Neural cell (in vitro differentiated cells): ENCODE data around the gene ENTREP3. TPM values are rescaled to one million over a fixed set of nuclear protein-coding genes. Genes with fewer than 3 reads are reported as not detected.

Source experiments
- H2AFZ ChIP-seq: fragments of 200-600, 300-800 bp; sonication (generic), shearing (Covaris generic); 2 replicates; pipeline ENCODE4 v1.6.0; 2014; ENCODE audit warnings: low read depth, mild to moderate bottlenecking, antibody characterized with exemption, low read length, moderate library complexity
- H3F3A ChIP-seq: fragments of 200-600 bp; shearing (Covaris generic); 2 replicates; pipeline ENCODE4 v1.6.1; 2016; ENCODE audit warnings: mild to moderate bottlenecking, moderate library complexity, mixed read lengths, antibody characterized with exemption, low read length; ENCODE audit not compliant: insufficient read depth, poor library complexity, severe bottlenecking
- H3K27ac ChIP-seq: fragments of 200-600, 300-800 bp; sonication (generic), shearing (Covaris generic); 2 replicates; pipeline ENCODE4 v1.5.1; 2014; ENCODE audit warnings: mild to moderate bottlenecking, low read length, moderate library complexity
- H3K27me3 ChIP-seq: fragments of 300-800, 200-600 bp; sonication (generic), shearing (Covaris generic); 2 replicates; pipeline ENCODE4 v1.6.0; 2014; ENCODE audit warnings: mild to moderate bottlenecking, low read depth, low read length, moderate library complexity; ENCODE audit not compliant: insufficient read depth
- H3K36me3 ChIP-seq: fragments of 300-800, 200-600 bp; sonication (generic), shearing (Covaris generic); 2 replicates; pipeline ENCODE4 v1.5.1; 2014; ENCODE audit warnings: mild to moderate bottlenecking, antibody characterized with exemption, low read length, moderate library complexity; ENCODE audit not compliant: insufficient read depth
- H3K4me2 ChIP-seq: fragments of 300-800, 200-600 bp; sonication (generic), shearing (Covaris generic); 2 replicates; pipeline ENCODE4 v1.6.0; 2014; ENCODE audit warnings: mild to moderate bottlenecking, low read length
- H3K4me3 ChIP-seq: fragments of 300-800, 200-600 bp; sonication (generic), shearing (Covaris generic); 2 replicates; pipeline ENCODE4 v1.5.1; 2014; ENCODE audit warnings: mild to moderate bottlenecking, low read length, moderate library complexity
- H3K79me2 ChIP-seq: fragments of 200-600 bp; shearing (Covaris generic); replicated peaks from 2 replicates; pipeline ENCODE4 v1.6.0; 2014; ENCODE audit warnings: mild to moderate bottlenecking, low read length, moderate library complexity; ENCODE audit not compliant: insufficient read depth
- H3K9ac ChIP-seq: fragments of 300-800, 200-600 bp; sonication (generic), shearing (Covaris generic); 2 replicates; pipeline ENCODE4 v1.6.1; 2016; ENCODE audit warnings: mild to moderate bottlenecking, low read length, mixed read lengths
- H3K9me2 ChIP-seq: fragments of 200-600 bp; shearing (Covaris generic); 2 replicates; pipeline ENCODE4 v1.6.1; 2016; ENCODE audit warnings: mild to moderate bottlenecking, low read length, mixed read lengths; ENCODE audit not compliant: insufficient read depth
- H3K9me3 ChIP-seq: fragments of 200-600, 300-800 bp; sonication (generic), shearing (Covaris generic); 2 replicates; pipeline ENCODE4 v1.6.1; 2016; ENCODE audit warnings: mild to moderate bottlenecking, mixed run types, low read length, moderate library complexity, mixed read lengths
- H4K20me1 ChIP-seq: fragments of 200-600 bp; shearing (Covaris generic); 2 replicates; pipeline ENCODE4 v1.6.1; 2016; ENCODE audit warnings: mild to moderate bottlenecking, mixed run types; ENCODE audit not compliant: insufficient read depth
- EP300 ChIP-seq: fragments of 450-650 bp; conservative IDR thresholded peaks from 2 replicates; pipeline ENCODE4 v1.6.1; 2014; ENCODE audit warnings: antibody characterized with exemption, mild to moderate bottlenecking, moderate library complexity; ENCODE audit not compliant: poor library complexity, severe bottlenecking
- EZH2 ChIP-seq: fragments of 200-600, 300-800 bp; shearing (Covaris generic), sonication (generic); IDR thresholded peaks from 2 replicates; pipeline ENCODE4 v1.6.1; 2014; ENCODE audit warnings: antibody characterized with exemption, low read length, borderline replicate concordance, mild to moderate bottlenecking; ENCODE audit not compliant: insufficient read depth, poor library complexity, severe bottlenecking
- MXI1 ChIP-seq: fragments of 450-650 bp; conservative IDR thresholded peaks from 2 replicates; pipeline ENCODE4 v1.6.1; 2014; ENCODE audit warnings: antibody characterized with exemption, mild to moderate bottlenecking; ENCODE audit not compliant: poor library complexity, severe bottlenecking
- POLR2AphosphoS5 ChIP-seq: IDR thresholded peaks from 2 replicates; pipeline ENCODE4 v1.6.1; 2012
- RAD21 ChIP-seq: fragments of 450-650 bp; conservative IDR thresholded peaks from 2 replicates; pipeline ENCODE4 v1.6.1; 2014; ENCODE audit warnings: antibody characterized with exemption, mild to moderate bottlenecking, moderate library complexity
- REST ChIP-seq: IDR thresholded peaks from 2 replicates; pipeline ENCODE4 v1.6.1; 2012; ENCODE audit warnings: borderline replicate concordance
- SMC3 ChIP-seq: fragments of 450-650 bp; conservative IDR thresholded peaks from 2 replicates; pipeline ENCODE4 v1.6.1; 2014; ENCODE audit warnings: antibody characterized with exemption, mild to moderate bottlenecking, moderate library complexity; ENCODE audit not compliant: poor library complexity
- TAF1 ChIP-seq: IDR thresholded peaks from 2 replicates; pipeline ENCODE4 v1.6.1; 2012; ENCODE audit warnings: low read depth
- polyA plus RNA-seq: library from polyadenylated mRNA; depleted of rRNA; stranded (reverse); fragments of >200 nt; gene quantifications from 2 replicates; pipeline ENCODE4 v1.2.3, GENCODE V29; 2014
- TF ChIP-seq, protein P1 (sequence below): fragments of 450-650 bp; IDR thresholded peaks from 2 replicates; pipeline ENCODE4 v1.5.1; 2014; ENCODE audit warnings: antibody characterized with exemption, mild to moderate bottlenecking, moderate library complexity; ENCODE audit not compliant: poor library complexity, severe bottlenecking

The ENTREP3 gene
- polyA plus RNA-seq, 1 donor from 2014 or later, result 11.1 TPM

GRCh38 chr1:155241841-155242264 is 13.4 kb downstream of the ENTREP3 start:
- TF ChIP-seq, protein P1, sequence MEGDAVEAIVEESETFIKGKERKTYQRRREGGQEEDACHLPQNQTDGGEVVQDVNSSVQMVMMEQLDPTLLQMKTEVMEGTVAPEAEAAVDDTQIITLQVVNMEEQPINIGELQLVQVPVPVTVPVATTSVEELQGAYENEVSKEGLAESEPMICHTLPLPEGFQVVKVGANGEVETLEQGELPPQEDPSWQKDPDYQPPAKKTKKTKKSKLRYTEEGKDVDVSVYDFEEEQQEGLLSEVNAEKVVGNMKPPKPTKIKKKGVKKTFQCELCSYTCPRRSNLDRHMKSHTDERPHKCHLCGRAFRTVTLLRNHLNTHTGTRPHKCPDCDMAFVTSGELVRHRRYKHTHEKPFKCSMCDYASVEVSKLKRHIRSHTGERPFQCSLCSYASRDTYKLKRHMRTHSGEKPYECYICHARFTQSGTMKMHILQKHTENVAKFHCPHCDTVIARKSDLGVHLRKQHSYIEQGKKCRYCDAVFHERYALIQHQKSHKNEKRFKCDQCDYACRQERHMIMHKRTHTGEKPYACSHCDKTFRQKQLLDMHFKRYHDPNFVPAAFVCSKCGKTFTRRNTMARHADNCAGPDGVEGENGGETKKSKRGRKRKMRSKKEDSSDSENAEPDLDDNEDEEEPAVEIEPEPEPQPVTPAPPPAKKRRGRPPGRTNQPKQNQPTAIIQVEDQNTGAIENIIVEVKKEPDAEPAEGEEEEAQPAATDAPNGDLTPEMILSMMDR, result no peak
- TF ChIP-seq POLR2AphosphoS5 (no peak), MXI1 (no peak), REST (no peak), EP300 (no peak), EZH2 (no peak), TAF1 (no peak), RAD21 (no peak), SMC3 (no peak)
- Histone ChIP-seq H3K4me2 (no peak overlapping the region), H3K79me2 (no peaks in the 10 kb centered on the region), H4K20me1 (no peaks in the 10 kb centered on the region), H3F3A (no peaks in the 10 kb centered on the region), H3K27ac (peak overlapping the region; percentile 30), H3K36me3 (no peaks in the 10 kb centered on the region), H3K27me3 (no peaks in the 10 kb centered on the region), H3K9ac (no peak overlapping the region), H3K9me2 (no peaks in the 10 kb centered on the region), H3K9me3 (no peaks in the 10 kb centered on the region), H2AFZ (peak overlapping the region; percentile 4), H3K4me3 (no peak overlapping the region)

- Histone ChIP-seq H2AFZ (peak overlapping the region; percentile 4), H3K9ac (peak overlapping the region; percentile 48), H3K9me2 (no peaks in the 10 kb centered on the region), H3K79me2 (no peaks in the 10 kb centered on the region), H3K4me3 (peak overlapping the region; percentile 62), H3F3A (no peaks in the 10 kb centered on the region), H3K9me3 (no peaks in the 10 kb centered on the region), H4K20me1 (no peaks in the 10 kb centered on the region), H3K36me3 (no peaks in the 10 kb centered on the region), H3K27me3 (no peaks in the 10 kb centered on the region), H3K4me2 (no peak overlapping the region), H3K27ac (peak overlapping the region; percentile 30)
- TF ChIP-seq SMC3, result peak; percentile 41
- no peak for TF ChIP-seq EZH2
- TF ChIP-seq, protein P1, result no peak
- peak; percentile 49 for TF ChIP-seq POLR2AphosphoS5
- TF ChIP-seq REST, result no peak
- TF ChIP-seq MXI1, result peak; percentile 69
Observed at GRCh38 chr1:155241069-155241679, 14.1 kb downstream of the ENTREP3 start.
